ENCODE measurements around the gene CCBE1. TPM values are rescaled to one million over a fixed set of nuclear protein-coding genes. Genes with fewer than 3 reads are reported as not detected.

The CCBE1 gene
- total and polyA plus RNA-seq, 2 donors (not counting 1 experiment from before 2014, with no cell fraction given): 122 TPM

DNA sequence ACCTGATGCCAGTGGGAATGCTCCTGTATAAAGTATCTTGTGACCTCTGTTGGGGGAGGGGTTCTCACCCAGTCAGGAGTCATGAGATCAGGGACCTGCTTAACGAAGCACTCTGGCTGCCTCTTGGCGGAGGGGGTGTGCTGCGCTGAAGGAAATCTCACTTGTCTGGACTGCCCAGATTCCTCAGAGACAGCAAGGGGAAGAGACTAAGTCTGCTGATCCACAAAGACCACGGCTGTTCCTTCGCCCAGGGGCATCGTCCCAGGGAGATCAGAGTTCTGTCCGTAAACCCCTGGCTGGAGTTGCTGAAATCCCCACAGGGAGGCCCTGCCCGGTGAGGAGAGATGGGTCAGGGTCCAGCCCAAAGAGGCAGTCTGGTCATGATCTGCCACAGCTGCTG lies 168.4 kb downstream of the CCBE1 start:
- no peak overlapping the region for H3K9ac ChIP-seq (ENCODE audit: insufficient read depth, low read length)
- H3K9me3 ChIP-seq (ENCODE audit: control insufficient read depth, insufficient read depth, low read depth, low read length): no peaks in the 10 kb centered on the region
- H3K79me2 ChIP-seq (ENCODE audit: control insufficient read depth, insufficient read depth, low read length): peaks cover 26% of the 10 kb centered on the region
- no peak overlapping the region for H3K4me2 ChIP-seq (ENCODE audit: extremely low read depth, insufficient read depth, low read length)
- no peaks in the 10 kb centered on the region for H4K20me1 ChIP-seq (ENCODE audit: control insufficient read depth, extremely low read depth, insufficient read depth, low read length)
- TF ChIP-seq, protein P1, sequence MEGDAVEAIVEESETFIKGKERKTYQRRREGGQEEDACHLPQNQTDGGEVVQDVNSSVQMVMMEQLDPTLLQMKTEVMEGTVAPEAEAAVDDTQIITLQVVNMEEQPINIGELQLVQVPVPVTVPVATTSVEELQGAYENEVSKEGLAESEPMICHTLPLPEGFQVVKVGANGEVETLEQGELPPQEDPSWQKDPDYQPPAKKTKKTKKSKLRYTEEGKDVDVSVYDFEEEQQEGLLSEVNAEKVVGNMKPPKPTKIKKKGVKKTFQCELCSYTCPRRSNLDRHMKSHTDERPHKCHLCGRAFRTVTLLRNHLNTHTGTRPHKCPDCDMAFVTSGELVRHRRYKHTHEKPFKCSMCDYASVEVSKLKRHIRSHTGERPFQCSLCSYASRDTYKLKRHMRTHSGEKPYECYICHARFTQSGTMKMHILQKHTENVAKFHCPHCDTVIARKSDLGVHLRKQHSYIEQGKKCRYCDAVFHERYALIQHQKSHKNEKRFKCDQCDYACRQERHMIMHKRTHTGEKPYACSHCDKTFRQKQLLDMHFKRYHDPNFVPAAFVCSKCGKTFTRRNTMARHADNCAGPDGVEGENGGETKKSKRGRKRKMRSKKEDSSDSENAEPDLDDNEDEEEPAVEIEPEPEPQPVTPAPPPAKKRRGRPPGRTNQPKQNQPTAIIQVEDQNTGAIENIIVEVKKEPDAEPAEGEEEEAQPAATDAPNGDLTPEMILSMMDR (conservative IDR thresholded peaks at IDR 0.05 in 1 of 2, IDR thresholded peaks at IDR 0.05 in 1 of 2; ENCODE audit: low read depth in 1 of 2, low read length in 2 of 2): no peak
- TF ChIP-seq EZH2 (IDR thresholded peaks at IDR 0.05; ENCODE audit: low read length, missing control alignments): no peak
- H3K4me3 ChIP-seq (replicated peaks in 1 of 4; ENCODE audit: control extremely low read depth in 1 of 4, insufficient read depth in 1 of 4, low read depth in 3 of 4, low read length in 4 of 4): no peak overlapping the region
- H3K27me3 ChIP-seq (ENCODE audit: control insufficient read depth, insufficient read depth, low read length): no peaks in the 10 kb centered on the region
- H3K36me3 ChIP-seq (ENCODE audit: control insufficient read depth, insufficient read depth, low read length): no peaks in the 10 kb centered on the region
- no peaks in the 10 kb centered on the region for H3K4me1 ChIP-seq (ENCODE audit: control insufficient read depth, extremely low read depth, insufficient read depth, low read length)
- no peak for DNase-seq (ENCODE audit: low read depth in 2 of 2)
- H2AFZ ChIP-seq (ENCODE audit: low read length): no peak overlapping the region
- H3K27ac ChIP-seq (ENCODE audit: insufficient read depth, low read length): no peak overlapping the region

DNA sequence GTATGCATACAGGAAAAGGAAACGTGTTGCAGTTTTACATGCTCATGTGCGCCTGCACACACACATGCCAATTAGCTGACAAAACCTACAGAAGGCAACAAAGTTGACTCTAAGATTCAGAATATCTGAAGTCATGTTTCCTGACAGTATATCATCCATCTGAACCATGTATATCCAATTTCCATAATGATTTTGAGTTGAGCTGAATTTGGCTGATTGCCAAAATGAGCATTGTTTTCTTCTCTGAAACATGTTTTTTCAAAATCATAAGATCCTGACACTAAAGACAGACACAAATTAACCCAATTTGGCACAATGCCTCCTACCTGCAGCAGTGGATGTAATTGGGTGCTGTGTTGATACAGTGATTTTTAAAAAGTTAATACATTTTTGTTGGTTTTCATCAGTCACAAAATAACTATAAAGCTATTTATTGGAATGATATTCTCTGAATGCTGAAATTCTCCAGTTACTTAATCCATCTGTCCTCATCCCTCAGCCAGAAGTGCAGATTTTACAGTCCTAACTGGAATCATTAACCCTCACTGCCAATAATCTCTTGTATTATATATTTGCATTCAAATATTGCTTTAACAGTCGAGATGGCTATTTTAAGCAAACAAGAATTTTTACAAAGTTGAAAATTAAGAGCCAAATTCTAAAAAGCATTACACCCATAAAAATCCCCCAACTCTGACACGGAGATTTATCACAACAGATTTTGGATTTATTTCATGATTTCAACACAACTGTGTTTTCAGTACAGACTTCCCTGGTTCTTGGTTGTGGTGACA lies 176.5 kb downstream of the CCBE1 start:
- DNase-seq (ENCODE audit: low read depth in 2 of 2): no peak
- no peak overlapping the region for H3K4me3 ChIP-seq (replicated peaks in 1 of 4; ENCODE audit: control extremely low read depth in 1 of 4, insufficient read depth in 1 of 4, low read depth in 3 of 4, low read length in 4 of 4)
- peaks cover 5% of the 10 kb centered on the region for H4K20me1 ChIP-seq (ENCODE audit: control insufficient read depth, extremely low read depth, insufficient read depth, low read length)
- no peak overlapping the region for H3K4me2 ChIP-seq (ENCODE audit: extremely low read depth, insufficient read depth, low read length)
- H2AFZ ChIP-seq (ENCODE audit: low read length): no peak overlapping the region
- H3K4me1 ChIP-seq (ENCODE audit: control insufficient read depth, extremely low read depth, insufficient read depth, low read length): peaks cover 9% of the 10 kb centered on the region
- H3K9me3 ChIP-seq (ENCODE audit: control insufficient read depth, insufficient read depth, low read depth, low read length): no peaks in the 10 kb centered on the region
- no peak for TF ChIP-seq EZH2 (IDR thresholded peaks at IDR 0.05; ENCODE audit: low read length, missing control alignments)
- TF ChIP-seq, protein P1 (conservative IDR thresholded peaks at IDR 0.05 in 1 of 2, IDR thresholded peaks at IDR 0.05 in 1 of 2; ENCODE audit: low read depth in 1 of 2, low read length in 2 of 2): no peak
- H3K79me2 ChIP-seq (ENCODE audit: control insufficient read depth, insufficient read depth, low read length): peaks cover 13% of the 10 kb centered on the region
- H3K27ac ChIP-seq (ENCODE audit: insufficient read depth, low read length): no peak overlapping the region
- H3K36me3 ChIP-seq (ENCODE audit: control insufficient read depth, insufficient read depth, low read length): no peaks in the 10 kb centered on the region
- no peak overlapping the region for H3K9ac ChIP-seq (ENCODE audit: insufficient read depth, low read length)
- no peaks in the 10 kb centered on the region for H3K27me3 ChIP-seq (ENCODE audit: control insufficient read depth, insufficient read depth, low read length)

DNA sequence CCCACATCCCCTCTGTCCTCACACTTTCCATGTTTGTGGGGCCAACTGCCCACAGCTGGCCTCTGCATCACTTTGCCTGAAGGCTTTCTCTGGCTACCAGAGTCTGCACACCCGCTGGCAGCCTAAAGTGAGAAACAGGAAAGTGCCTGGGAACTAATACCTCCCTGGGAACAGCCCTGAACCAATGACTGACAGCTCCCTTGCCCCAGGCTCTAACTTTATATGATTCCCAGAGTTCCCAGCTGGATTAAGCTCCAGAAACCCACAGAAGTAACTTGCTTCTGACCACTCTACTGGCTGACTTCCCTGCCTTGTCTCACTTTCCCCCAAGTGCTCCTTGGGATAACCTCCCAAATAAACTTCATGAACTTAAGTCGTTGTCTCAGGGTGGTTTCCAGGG lies 178.5 kb downstream of the CCBE1 start:
- Histone ChIP-seq H4K20me1 (ENCODE audit: control insufficient read depth, extremely low read depth, insufficient read depth, low read length) (peaks cover 5% of the 10 kb centered on the region), H3K27ac (ENCODE audit: insufficient read depth, low read length) (no peak overlapping the region), H3K4me2 (ENCODE audit: extremely low read depth, insufficient read depth, low read length) (no peak overlapping the region), H3K4me3 (replicated peaks in 1 of 4; ENCODE audit: control extremely low read depth in 1 of 4, insufficient read depth in 1 of 4, low read depth in 3 of 4, low read length in 4 of 4) (no peak overlapping the region), H3K36me3 (ENCODE audit: control insufficient read depth, insufficient read depth, low read length) (no peaks in the 10 kb centered on the region), H3K27me3 (ENCODE audit: control insufficient read depth, insufficient read depth, low read length) (no peaks in the 10 kb centered on the region), H3K9me3 (ENCODE audit: control insufficient read depth, insufficient read depth, low read depth, low read length) (no peaks in the 10 kb centered on the region), H3K9ac (ENCODE audit: insufficient read depth, low read length) (no peak overlapping the region), H3K4me1 (ENCODE audit: control insufficient read depth, extremely low read depth, insufficient read depth, low read length) (peaks cover 20% of the 10 kb centered on the region), H3K79me2 (ENCODE audit: control insufficient read depth, insufficient read depth, low read length) (peaks cover 16% of the 10 kb centered on the region), H2AFZ (ENCODE audit: low read length) (no peak overlapping the region)
- DNase-seq (ENCODE audit: low read depth in 2 of 2): no peak
- TF ChIP-seq EZH2 (IDR thresholded peaks at IDR 0.05; ENCODE audit: low read length, missing control alignments): no peak
- TF ChIP-seq, protein P1 (conservative IDR thresholded peaks at IDR 0.05 in 1 of 2, IDR thresholded peaks at IDR 0.05 in 1 of 2; ENCODE audit: low read depth in 1 of 2, low read length in 2 of 2): no peak
